Neural cell (in vitro differentiated cells): Measurements from ENCODE around the gene PPM1L. TPM values are rescaled to one million over a fixed set of nuclear protein-coding genes. Genes with fewer than 3 reads are reported as not detected.

Experiments used
- H2AFZ ChIP-seq: fragments of 200-600, 300-800 bp; sonication (generic), shearing (Covaris generic); 2 replicates; pipeline ENCODE4 v1.6.0; 2014; ENCODE audit warnings: low read depth, mild to moderate bottlenecking, antibody characterized with exemption, low read length, moderate library complexity
- H3F3A ChIP-seq: fragments of 200-600 bp; shearing (Covaris generic); 2 replicates; pipeline ENCODE4 v1.6.1; 2016; ENCODE audit warnings: mild to moderate bottlenecking, moderate library complexity, mixed read lengths, antibody characterized with exemption, low read length; ENCODE audit not compliant: insufficient read depth, poor library complexity, severe bottlenecking
- H3K27ac ChIP-seq: fragments of 200-600, 300-800 bp; sonication (generic), shearing (Covaris generic); 2 replicates; pipeline ENCODE4 v1.5.1; 2014; ENCODE audit warnings: mild to moderate bottlenecking, low read length, moderate library complexity
- H3K27me3 ChIP-seq: fragments of 300-800, 200-600 bp; sonication (generic), shearing (Covaris generic); 2 replicates; pipeline ENCODE4 v1.6.0; 2014; ENCODE audit warnings: mild to moderate bottlenecking, low read depth, low read length, moderate library complexity; ENCODE audit not compliant: insufficient read depth
- H3K36me3 ChIP-seq: fragments of 300-800, 200-600 bp; sonication (generic), shearing (Covaris generic); 2 replicates; pipeline ENCODE4 v1.5.1; 2014; ENCODE audit warnings: mild to moderate bottlenecking, antibody characterized with exemption, low read length, moderate library complexity; ENCODE audit not compliant: insufficient read depth
- H3K4me2 ChIP-seq: fragments of 300-800, 200-600 bp; sonication (generic), shearing (Covaris generic); 2 replicates; pipeline ENCODE4 v1.6.0; 2014; ENCODE audit warnings: mild to moderate bottlenecking, low read length
- H3K4me3 ChIP-seq: fragments of 300-800, 200-600 bp; sonication (generic), shearing (Covaris generic); 2 replicates; pipeline ENCODE4 v1.5.1; 2014; ENCODE audit warnings: mild to moderate bottlenecking, low read length, moderate library complexity
- H3K79me2 ChIP-seq: fragments of 200-600 bp; shearing (Covaris generic); replicated peaks from 2 replicates; pipeline ENCODE4 v1.6.0; 2014; ENCODE audit warnings: mild to moderate bottlenecking, low read length, moderate library complexity; ENCODE audit not compliant: insufficient read depth
- H3K9ac ChIP-seq: fragments of 300-800, 200-600 bp; sonication (generic), shearing (Covaris generic); 2 replicates; pipeline ENCODE4 v1.6.1; 2016; ENCODE audit warnings: mild to moderate bottlenecking, low read length, mixed read lengths
- H3K9me2 ChIP-seq: fragments of 200-600 bp; shearing (Covaris generic); 2 replicates; pipeline ENCODE4 v1.6.1; 2016; ENCODE audit warnings: mild to moderate bottlenecking, low read length, mixed read lengths; ENCODE audit not compliant: insufficient read depth
- H3K9me3 ChIP-seq: fragments of 200-600, 300-800 bp; sonication (generic), shearing (Covaris generic); 2 replicates; pipeline ENCODE4 v1.6.1; 2016; ENCODE audit warnings: mild to moderate bottlenecking, mixed run types, low read length, moderate library complexity, mixed read lengths
- H4K20me1 ChIP-seq: fragments of 200-600 bp; shearing (Covaris generic); 2 replicates; pipeline ENCODE4 v1.6.1; 2016; ENCODE audit warnings: mild to moderate bottlenecking, mixed run types; ENCODE audit not compliant: insufficient read depth
- EP300 ChIP-seq: fragments of 450-650 bp; conservative IDR thresholded peaks from 2 replicates; pipeline ENCODE4 v1.6.1; 2014; ENCODE audit warnings: antibody characterized with exemption, mild to moderate bottlenecking, moderate library complexity; ENCODE audit not compliant: poor library complexity, severe bottlenecking
- EZH2 ChIP-seq: fragments of 200-600, 300-800 bp; shearing (Covaris generic), sonication (generic); IDR thresholded peaks from 2 replicates; pipeline ENCODE4 v1.6.1; 2014; ENCODE audit warnings: antibody characterized with exemption, low read length, borderline replicate concordance, mild to moderate bottlenecking; ENCODE audit not compliant: insufficient read depth, poor library complexity, severe bottlenecking
- MXI1 ChIP-seq: fragments of 450-650 bp; conservative IDR thresholded peaks from 2 replicates; pipeline ENCODE4 v1.6.1; 2014; ENCODE audit warnings: antibody characterized with exemption, mild to moderate bottlenecking; ENCODE audit not compliant: poor library complexity, severe bottlenecking
- POLR2AphosphoS5 ChIP-seq: IDR thresholded peaks from 2 replicates; pipeline ENCODE4 v1.6.1; 2012
- RAD21 ChIP-seq: fragments of 450-650 bp; conservative IDR thresholded peaks from 2 replicates; pipeline ENCODE4 v1.6.1; 2014; ENCODE audit warnings: antibody characterized with exemption, mild to moderate bottlenecking, moderate library complexity
- SMC3 ChIP-seq: fragments of 450-650 bp; conservative IDR thresholded peaks from 2 replicates; pipeline ENCODE4 v1.6.1; 2014; ENCODE audit warnings: antibody characterized with exemption, mild to moderate bottlenecking, moderate library complexity; ENCODE audit not compliant: poor library complexity
- TAF1 ChIP-seq: IDR thresholded peaks from 2 replicates; pipeline ENCODE4 v1.6.1; 2012; ENCODE audit warnings: low read depth
- polyA plus RNA-seq: library from polyadenylated mRNA; depleted of rRNA; stranded (reverse); fragments of >200 nt; gene quantifications from 2 replicates; pipeline ENCODE4 v1.2.3, GENCODE V29; 2014
- TF ChIP-seq, protein P1 (sequence below): IDR thresholded peaks from 2 replicates; pipeline ENCODE4 v1.6.1; 2012; ENCODE audit warnings: borderline replicate concordance
- TF ChIP-seq, protein P2 (sequence below): fragments of 450-650 bp; IDR thresholded peaks from 2 replicates; pipeline ENCODE4 v1.5.1; 2014; ENCODE audit warnings: antibody characterized with exemption, mild to moderate bottlenecking, moderate library complexity; ENCODE audit not compliant: poor library complexity, severe bottlenecking

PPM1L gene
- polyA plus RNA-seq, 1 donor from 2014 or later: 24.9 TPM

DNA sequence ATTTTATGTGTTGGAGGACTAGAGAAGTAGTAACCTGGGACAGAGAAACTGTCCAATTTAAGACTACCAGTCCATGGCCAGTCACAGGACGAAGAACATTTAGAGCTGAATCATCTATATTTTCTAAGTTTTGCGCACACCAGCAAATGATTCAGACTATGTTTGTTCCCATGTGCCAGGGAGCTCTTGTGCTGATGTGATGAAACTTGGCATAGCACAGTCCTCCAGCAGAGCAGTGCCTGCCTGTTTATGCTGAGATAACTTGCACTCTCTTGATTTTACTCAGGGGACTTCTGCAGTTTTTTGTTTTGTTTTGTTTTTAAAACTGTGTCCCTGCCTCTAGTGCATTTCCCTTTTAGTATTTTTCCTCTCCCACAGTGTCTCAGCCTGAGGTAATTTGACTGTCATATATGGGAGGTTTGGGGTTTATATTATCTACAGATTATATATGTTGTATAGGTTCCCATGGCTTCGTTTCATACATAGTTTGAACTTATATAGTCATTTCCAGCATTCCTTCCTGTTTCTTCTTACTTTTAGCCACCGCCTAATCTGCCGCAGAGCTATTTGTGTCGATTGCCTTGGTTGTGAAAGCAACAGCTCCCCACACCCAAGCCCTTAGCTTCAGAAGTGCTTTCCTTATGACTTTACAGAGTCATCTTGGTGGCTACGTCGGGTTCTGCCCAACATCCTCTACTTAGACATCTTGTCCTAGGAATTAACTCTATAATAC is 45.5 kb downstream of the PPM1L start:
- no peaks in the 10 kb centered on the region for H3K9me2 ChIP-seq
- TF ChIP-seq, protein P1, sequence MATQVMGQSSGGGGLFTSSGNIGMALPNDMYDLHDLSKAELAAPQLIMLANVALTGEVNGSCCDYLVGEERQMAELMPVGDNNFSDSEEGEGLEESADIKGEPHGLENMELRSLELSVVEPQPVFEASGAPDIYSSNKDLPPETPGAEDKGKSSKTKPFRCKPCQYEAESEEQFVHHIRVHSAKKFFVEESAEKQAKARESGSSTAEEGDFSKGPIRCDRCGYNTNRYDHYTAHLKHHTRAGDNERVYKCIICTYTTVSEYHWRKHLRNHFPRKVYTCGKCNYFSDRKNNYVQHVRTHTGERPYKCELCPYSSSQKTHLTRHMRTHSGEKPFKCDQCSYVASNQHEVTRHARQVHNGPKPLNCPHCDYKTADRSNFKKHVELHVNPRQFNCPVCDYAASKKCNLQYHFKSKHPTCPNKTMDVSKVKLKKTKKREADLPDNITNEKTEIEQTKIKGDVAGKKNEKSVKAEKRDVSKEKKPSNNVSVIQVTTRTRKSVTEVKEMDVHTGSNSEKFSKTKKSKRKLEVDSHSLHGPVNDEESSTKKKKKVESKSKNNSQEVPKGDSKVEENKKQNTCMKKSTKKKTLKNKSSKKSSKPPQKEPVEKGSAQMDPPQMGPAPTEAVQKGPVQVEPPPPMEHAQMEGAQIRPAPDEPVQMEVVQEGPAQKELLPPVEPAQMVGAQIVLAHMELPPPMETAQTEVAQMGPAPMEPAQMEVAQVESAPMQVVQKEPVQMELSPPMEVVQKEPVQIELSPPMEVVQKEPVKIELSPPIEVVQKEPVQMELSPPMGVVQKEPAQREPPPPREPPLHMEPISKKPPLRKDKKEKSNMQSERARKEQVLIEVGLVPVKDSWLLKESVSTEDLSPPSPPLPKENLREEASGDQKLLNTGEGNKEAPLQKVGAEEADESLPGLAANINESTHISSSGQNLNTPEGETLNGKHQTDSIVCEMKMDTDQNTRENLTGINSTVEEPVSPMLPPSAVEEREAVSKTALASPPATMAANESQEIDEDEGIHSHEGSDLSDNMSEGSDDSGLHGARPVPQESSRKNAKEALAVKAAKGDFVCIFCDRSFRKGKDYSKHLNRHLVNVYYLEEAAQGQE: no peak
- TF ChIP-seq TAF1: no peak
- TF ChIP-seq, protein P2, sequence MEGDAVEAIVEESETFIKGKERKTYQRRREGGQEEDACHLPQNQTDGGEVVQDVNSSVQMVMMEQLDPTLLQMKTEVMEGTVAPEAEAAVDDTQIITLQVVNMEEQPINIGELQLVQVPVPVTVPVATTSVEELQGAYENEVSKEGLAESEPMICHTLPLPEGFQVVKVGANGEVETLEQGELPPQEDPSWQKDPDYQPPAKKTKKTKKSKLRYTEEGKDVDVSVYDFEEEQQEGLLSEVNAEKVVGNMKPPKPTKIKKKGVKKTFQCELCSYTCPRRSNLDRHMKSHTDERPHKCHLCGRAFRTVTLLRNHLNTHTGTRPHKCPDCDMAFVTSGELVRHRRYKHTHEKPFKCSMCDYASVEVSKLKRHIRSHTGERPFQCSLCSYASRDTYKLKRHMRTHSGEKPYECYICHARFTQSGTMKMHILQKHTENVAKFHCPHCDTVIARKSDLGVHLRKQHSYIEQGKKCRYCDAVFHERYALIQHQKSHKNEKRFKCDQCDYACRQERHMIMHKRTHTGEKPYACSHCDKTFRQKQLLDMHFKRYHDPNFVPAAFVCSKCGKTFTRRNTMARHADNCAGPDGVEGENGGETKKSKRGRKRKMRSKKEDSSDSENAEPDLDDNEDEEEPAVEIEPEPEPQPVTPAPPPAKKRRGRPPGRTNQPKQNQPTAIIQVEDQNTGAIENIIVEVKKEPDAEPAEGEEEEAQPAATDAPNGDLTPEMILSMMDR: no peak
- no peak for TF ChIP-seq EZH2
- TF ChIP-seq EP300: no peak
- no peak for TF ChIP-seq MXI1
- no peak for TF ChIP-seq RAD21
- TF ChIP-seq SMC3: no peak
- no peak for TF ChIP-seq POLR2AphosphoS5
- H3K27me3 ChIP-seq: no peaks in the 10 kb centered on the region
- no peak overlapping the region for H3K4me2 ChIP-seq
- no peaks in the 10 kb centered on the region for H4K20me1 ChIP-seq
- no peaks in the 10 kb centered on the region for H3K36me3 ChIP-seq
- no peak overlapping the region for H3K27ac ChIP-seq
- H3K9me3 ChIP-seq: no peaks in the 10 kb centered on the region
- H2AFZ ChIP-seq: no peak overlapping the region
- no peaks in the 10 kb centered on the region for H3F3A ChIP-seq
- no peak overlapping the region for H3K4me3 ChIP-seq
- no peak overlapping the region for H3K9ac ChIP-seq
- peaks cover 21% of the 10 kb centered on the region for H3K79me2 ChIP-seq

DNA sequence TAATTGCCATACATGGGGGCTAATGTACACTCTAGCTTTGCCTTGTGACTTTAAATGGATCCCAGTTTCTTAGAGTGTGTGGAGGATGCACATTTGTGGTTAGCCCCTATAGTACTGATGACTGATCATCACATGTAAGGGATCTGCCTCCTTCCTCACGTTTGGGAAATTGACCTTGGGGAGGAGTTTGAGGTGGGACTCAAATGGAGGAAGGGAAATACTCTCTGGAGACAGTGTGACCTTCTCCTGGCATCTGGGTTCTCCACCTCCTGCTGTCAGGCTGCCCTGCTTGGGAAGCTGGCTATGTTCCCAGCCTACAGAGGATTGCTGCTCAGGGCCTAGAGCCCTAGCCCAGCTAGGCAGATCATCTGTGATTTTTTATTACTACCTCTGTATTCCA is 48.7 kb downstream of the PPM1L start:
- Histone ChIP-seq H4K20me1 (no peaks in the 10 kb centered on the region), H3K9ac (no peak overlapping the region), H3K27ac (no peak overlapping the region), H3K9me2 (no peaks in the 10 kb centered on the region), H3K4me3 (no peak overlapping the region), H3K4me2 (no peak overlapping the region), H3F3A (no peaks in the 10 kb centered on the region), H3K27me3 (no peaks in the 10 kb centered on the region), H3K79me2 (peaks cover 19% of the 10 kb centered on the region), H3K36me3 (no peaks in the 10 kb centered on the region), H2AFZ (no peak overlapping the region), H3K9me3 (no peaks in the 10 kb centered on the region)
- TF ChIP-seq POLR2AphosphoS5 (no peak), TAF1 (no peak), SMC3 (no peak), MXI1 (no peak), RAD21 (no peak), EZH2 (no peak), EP300 (no peak)
- TF ChIP-seq, protein P2: no peak
- TF ChIP-seq, protein P1: no peak
